Ectodermal cell (in vitro differentiated cells): ENCODE measurements around the gene MGAT5.

ENCODE experiments used
- H3K27ac ChIP-seq: 2 replicates; pipeline ENCODE4 v1.7.0; 2013; ENCODE audit warnings: mild to moderate bottlenecking, low read depth, low read length; ENCODE audit not compliant: insufficient read depth, poor library complexity, severe bottlenecking
- H3K27me3 ChIP-seq: 2 replicates; pipeline ENCODE4 v1.7.0; 2013; ENCODE audit warnings: mild to moderate bottlenecking, low read length; ENCODE audit not compliant: insufficient read depth, control insufficient read depth, poor library complexity, severe bottlenecking
- H3K36me3 ChIP-seq: one replicate; pipeline ENCODE4 v1.7.0; 2013; ENCODE audit warnings: low read length; ENCODE audit not compliant: control insufficient read depth, insufficient read depth
- H3K4me1 ChIP-seq: one replicate; pipeline ENCODE4 v1.7.0; 2013; ENCODE audit warnings: low read length; ENCODE audit not compliant: control insufficient read depth, insufficient read depth
- H3K4me3 ChIP-seq: 2 replicates; pipeline ENCODE4 v1.7.0; 2013; ENCODE audit warnings: low read depth, low read length, control low read depth; ENCODE audit not compliant: insufficient read depth
- H3K9me3 ChIP-seq: 2 replicates; pipeline ENCODE4 v1.7.0; 2013; ENCODE audit warnings: mild to moderate bottlenecking, low read length, moderate library complexity; ENCODE audit not compliant: control insufficient read depth
- WGBS, 2 experiments: methylation state at CpG; one replicate each; pipeline ENCODE4 v1.1.7; 2013; ENCODE audit warnings: missing lambda C conversion rate in 2 of 2; 5-methylcytosine and 5-hydroxymethylcytosine counted together

MGAT5 gene

GRCh38 chr2:134397146-134397896 lies 143.4 kb downstream of the MGAT5 start:
- no peaks in the 10 kb centered on the region for H3K27me3 ChIP-seq
- no peaks in the 10 kb centered on the region for H3K9me3 ChIP-seq
- no peak overlapping the region for H3K4me3 ChIP-seq
- H3K27ac ChIP-seq, result no peak overlapping the region
- no peaks in the 10 kb centered on the region for H3K4me1 ChIP-seq
- no peaks in the 10 kb centered on the region for H3K36me3 ChIP-seq
- WGBS, 2 experiments, result 90 to 95% methylated on average over 7 of the region's 7 CpGs

- H3K4me3 ChIP-seq, result no peak overlapping the region
- H3K4me1 ChIP-seq, result no peaks in the 10 kb centered on the region
- no peaks in the 10 kb centered on the region for H3K36me3 ChIP-seq
- H3K9me3 ChIP-seq, result no peaks in the 10 kb centered on the region
- no peaks in the 10 kb centered on the region for H3K27me3 ChIP-seq
- H3K27ac ChIP-seq, result no peak overlapping the region
- WGBS, 2 experiments, result 94 to 96% methylated on average over 6 of the region's 6 CpGs
Observed at GRCh38 chr2:134398300-134398699, 144.4 kb downstream of the MGAT5 start.

- no peaks in the 10 kb centered on the region for H3K27me3 ChIP-seq
- H3K4me1 ChIP-seq, result no peaks in the 10 kb centered on the region
- 89 to 94% methylated on average over 2 of the region's 2 CpGs for WGBS, 2 experiments
- no peak overlapping the region for H3K27ac ChIP-seq
- H3K4me3 ChIP-seq, result no peak overlapping the region
- peaks cover 4% of the 10 kb centered on the region for H3K36me3 ChIP-seq
- no peaks in the 10 kb centered on the region for H3K9me3 ChIP-seq
Observed at GRCh38 chr2:134399096-134399495, 145.2 kb downstream of the MGAT5 start.

- Histone ChIP-seq H3K27me3 (no peaks in the 10 kb centered on the region), H3K36me3 (peaks cover 4% of the 10 kb centered on the region), H3K4me1 (no peaks in the 10 kb centered on the region), H3K9me3 (no peaks in the 10 kb centered on the region), H3K27ac (no peak overlapping the region), H3K4me3 (no peak overlapping the region)
- 93 to 96% methylated on average over 5 of the region's 5 CpGs for WGBS, 2 experiments
Observed at GRCh38 chr2:134401081-134401497, 147.2 kb downstream of the MGAT5 start.

- Histone ChIP-seq H3K4me3 (no peak overlapping the region), H3K27me3 (no peaks in the 10 kb centered on the region), H3K36me3 (peaks cover 4% of the 10 kb centered on the region), H3K9me3 (no peaks in the 10 kb centered on the region), H3K27ac (no peak overlapping the region), H3K4me1 (no peaks in the 10 kb centered on the region)
- WGBS, 2 experiments, result 90 to 94% methylated on average over 2 of the region's 2 CpGs
Observed at GRCh38 chr2:134401789-134402188, 147.9 kb downstream of the MGAT5 start.

- H3K27ac ChIP-seq, result no peak overlapping the region
- no peaks in the 10 kb centered on the region for H3K9me3 ChIP-seq
- H3K36me3 ChIP-seq, result peaks cover 4% of the 10 kb centered on the region
- 95 to 100% methylated on average over 1 of the region's 1 CpG for WGBS, 2 experiments
- H3K4me1 ChIP-seq, result no peaks in the 10 kb centered on the region
- no peaks in the 10 kb centered on the region for H3K27me3 ChIP-seq
- no peak overlapping the region for H3K4me3 ChIP-seq
Observed at GRCh38 chr2:134402410-134402809, 148.5 kb downstream of the MGAT5 start.

- Histone ChIP-seq H3K4me1 (no peaks in the 10 kb centered on the region), H3K9me3 (no peaks in the 10 kb centered on the region), H3K27ac (no peak overlapping the region), H3K4me3 (no peak overlapping the region), H3K36me3 (peaks cover 4% of the 10 kb centered on the region), H3K27me3 (no peaks in the 10 kb centered on the region)
- WGBS, 2 experiments, result 94 to 95% methylated on average over 3 of the region's 3 CpGs
Observed at GRCh38 chr2:134405611-134406081, 151.8 kb downstream of the MGAT5 start.

- no peak overlapping the region for H3K4me3 ChIP-seq
- H3K9me3 ChIP-seq, result no peaks in the 10 kb centered on the region
- H3K27me3 ChIP-seq, result no peaks in the 10 kb centered on the region
- no peaks in the 10 kb centered on the region for H3K4me1 ChIP-seq
- H3K27ac ChIP-seq, result no peak overlapping the region
- 96% methylated on average over 5 of the region's 5 CpGs for WGBS, 2 experiments
- H3K36me3 ChIP-seq, result peaks cover 4% of the 10 kb centered on the region
Observed at GRCh38 chr2:134406311-134406710, 152.4 kb downstream of the MGAT5 start.

GRCh38 chr2:134406736-134407135 lies 152.9 kb downstream of the MGAT5 start:
- Histone ChIP-seq H3K4me3 (no peak overlapping the region), H3K36me3 (peaks cover 4% of the 10 kb centered on the region), H3K4me1 (peaks cover 2% of the 10 kb centered on the region), H3K27me3 (no peaks in the 10 kb centered on the region), H3K9me3 (no peaks in the 10 kb centered on the region), H3K27ac (no peak overlapping the region)
- WGBS, 2 experiments, result 94 to 96% methylated on average over 3 of the region's 3 CpGs

GRCh38 chr2:134407154-134407890 lies 153.4 kb downstream of the MGAT5 start:
- no peak overlapping the region for H3K4me3 ChIP-seq
- peaks cover 4% of the 10 kb centered on the region for H3K36me3 ChIP-seq
- no peak overlapping the region for H3K27ac ChIP-seq
- H3K9me3 ChIP-seq, result no peaks in the 10 kb centered on the region
- no peaks in the 10 kb centered on the region for H3K27me3 ChIP-seq
- H3K4me1 ChIP-seq, result peaks cover 6% of the 10 kb centered on the region
- 94 to 95% methylated on average over 3 of the region's 4 CpGs for WGBS, 2 experiments
